HL-60 (cell line): ENCODE results near the gene FREM3.

Source experiments
- DNase-seq, 2 experiments: peaks; one replicate each; pipeline ENCODE4 v3.0.0-alpha.2; 2010 to 2020; ENCODE audit warnings: low read depth in 1 of 2, low spot score in 1 of 2
- H3K27ac ChIP-seq: fragments of 250-450 bp; sonication (Bioruptor Pico); replicated peaks from 2 replicates; pipeline ENCODE4 v1.5.1; 2020; ENCODE audit warnings: mild to moderate bottlenecking, moderate library complexity
- H3K27me3 ChIP-seq: fragments of 250-450 bp; sonication (Bioruptor Pico); 2 replicates; pipeline ENCODE4 v1.5.1; 2021; ENCODE audit warnings: mild to moderate bottlenecking, moderate library complexity; ENCODE audit not compliant: insufficient read depth, poor library complexity, severe bottlenecking
- H3K4me3 ChIP-seq: replicated peaks from 2 replicates; pipeline ENCODE4 v1.5.1; 2011; ENCODE audit warnings: mild to moderate bottlenecking, control low read depth, low read length; ENCODE audit not compliant: insufficient read depth
- GABPA ChIP-seq: IDR thresholded peaks from 2 replicates; pipeline ENCODE4 v1.6.1; 2012; ENCODE audit warnings: low read depth
- POLR2AphosphoS5 ChIP-seq: IDR thresholded peaks from 2 replicates; pipeline ENCODE4 v1.6.1; 2012; ENCODE audit warnings: low read depth
- SPI1 ChIP-seq: IDR thresholded peaks from 2 replicates; pipeline ENCODE4 v1.6.1; 2012; ENCODE audit warnings: low read depth, mild to moderate bottlenecking, borderline replicate concordance
- long read RNA-seq: library from polyadenylated mRNA; unstranded; transcript quantifications from one replicate; pipeline ENCODE4 v2.0.0, GENCODE V29; 2020
- TF ChIP-seq, protein P1 (sequence below): IDR thresholded peaks from 2 replicates; pipeline ENCODE4 v1.6.1; 2012; ENCODE audit warnings: low read depth; ENCODE audit not compliant: insufficient replicate concordance
- TF ChIP-seq, protein P2 (sequence below): IDR thresholded peaks from one replicate; pipeline ENCODE4 v1.5.1; 2011; ENCODE audit warnings: low read length, control low read depth, inconsistent platforms; ENCODE audit not compliant: insufficient read depth

FREM3 gene
- long read RNA-seq = 0 reads

DNA sequence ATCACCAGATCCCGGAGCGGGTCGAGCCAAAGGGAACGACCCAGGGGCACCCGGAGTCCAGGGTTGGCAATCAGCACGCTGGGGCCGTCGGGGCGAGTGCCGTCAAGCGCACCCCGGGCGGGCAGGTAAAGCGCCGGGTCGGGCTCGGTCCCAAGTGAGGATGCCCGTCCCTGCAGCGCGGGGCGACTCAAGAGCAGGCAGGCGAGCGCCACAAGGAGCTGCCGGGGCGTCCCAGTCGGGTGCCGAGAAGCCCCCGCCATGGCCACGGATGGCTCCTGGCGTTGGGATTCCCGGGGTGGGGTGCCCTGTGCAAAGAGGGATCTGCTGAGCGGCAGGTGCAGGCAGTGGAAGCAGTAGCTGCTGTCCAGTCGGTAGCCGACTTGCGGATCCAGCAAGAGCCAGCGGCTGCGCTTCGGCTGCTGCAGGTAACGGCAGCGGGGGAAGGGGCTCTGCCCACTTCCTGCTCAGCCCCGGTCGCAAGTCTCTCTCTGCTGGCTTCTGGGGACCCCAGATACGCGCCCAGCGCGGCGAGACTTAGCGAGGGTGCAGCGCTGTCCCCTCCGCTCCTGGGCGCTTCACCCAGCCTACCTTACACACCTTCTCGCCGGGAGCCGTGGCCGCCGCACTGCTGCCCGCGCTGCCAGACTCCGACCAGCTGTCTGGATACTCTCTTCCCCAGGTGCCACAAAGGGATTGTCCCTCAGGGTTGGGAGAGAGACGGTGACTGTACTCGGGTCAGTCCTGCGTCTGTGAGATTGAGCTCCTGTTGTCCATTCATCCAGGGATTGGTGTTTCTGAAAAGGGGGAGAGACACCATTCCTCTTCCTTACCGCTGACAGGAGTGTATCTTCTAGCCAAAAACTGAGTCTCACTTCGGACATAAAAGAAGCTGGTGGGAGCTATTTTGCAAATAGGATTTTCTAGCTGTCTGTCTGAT lies at the start of gene FREM3:
TSS of gene FREM3 (minus strand) at position 260 of the 937 bp plus-strand sequence. CDS start at position 260, 0 bp downstream.
- H3K27me3 ChIP-seq = peaks cover 24% of the 10 kb centered on the region
- no peak within 1 kb of the TSS for H3K27ac ChIP-seq
- no peak within 1 kb of the TSS for H3K4me3 ChIP-seq
- no peak for DNase-seq
- TF ChIP-seq, protein P1, sequence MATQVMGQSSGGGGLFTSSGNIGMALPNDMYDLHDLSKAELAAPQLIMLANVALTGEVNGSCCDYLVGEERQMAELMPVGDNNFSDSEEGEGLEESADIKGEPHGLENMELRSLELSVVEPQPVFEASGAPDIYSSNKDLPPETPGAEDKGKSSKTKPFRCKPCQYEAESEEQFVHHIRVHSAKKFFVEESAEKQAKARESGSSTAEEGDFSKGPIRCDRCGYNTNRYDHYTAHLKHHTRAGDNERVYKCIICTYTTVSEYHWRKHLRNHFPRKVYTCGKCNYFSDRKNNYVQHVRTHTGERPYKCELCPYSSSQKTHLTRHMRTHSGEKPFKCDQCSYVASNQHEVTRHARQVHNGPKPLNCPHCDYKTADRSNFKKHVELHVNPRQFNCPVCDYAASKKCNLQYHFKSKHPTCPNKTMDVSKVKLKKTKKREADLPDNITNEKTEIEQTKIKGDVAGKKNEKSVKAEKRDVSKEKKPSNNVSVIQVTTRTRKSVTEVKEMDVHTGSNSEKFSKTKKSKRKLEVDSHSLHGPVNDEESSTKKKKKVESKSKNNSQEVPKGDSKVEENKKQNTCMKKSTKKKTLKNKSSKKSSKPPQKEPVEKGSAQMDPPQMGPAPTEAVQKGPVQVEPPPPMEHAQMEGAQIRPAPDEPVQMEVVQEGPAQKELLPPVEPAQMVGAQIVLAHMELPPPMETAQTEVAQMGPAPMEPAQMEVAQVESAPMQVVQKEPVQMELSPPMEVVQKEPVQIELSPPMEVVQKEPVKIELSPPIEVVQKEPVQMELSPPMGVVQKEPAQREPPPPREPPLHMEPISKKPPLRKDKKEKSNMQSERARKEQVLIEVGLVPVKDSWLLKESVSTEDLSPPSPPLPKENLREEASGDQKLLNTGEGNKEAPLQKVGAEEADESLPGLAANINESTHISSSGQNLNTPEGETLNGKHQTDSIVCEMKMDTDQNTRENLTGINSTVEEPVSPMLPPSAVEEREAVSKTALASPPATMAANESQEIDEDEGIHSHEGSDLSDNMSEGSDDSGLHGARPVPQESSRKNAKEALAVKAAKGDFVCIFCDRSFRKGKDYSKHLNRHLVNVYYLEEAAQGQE = no peak
- TF ChIP-seq POLR2AphosphoS5 (no peak), SPI1 (no peak), GABPA (no peak)
- TF ChIP-seq, protein P2, sequence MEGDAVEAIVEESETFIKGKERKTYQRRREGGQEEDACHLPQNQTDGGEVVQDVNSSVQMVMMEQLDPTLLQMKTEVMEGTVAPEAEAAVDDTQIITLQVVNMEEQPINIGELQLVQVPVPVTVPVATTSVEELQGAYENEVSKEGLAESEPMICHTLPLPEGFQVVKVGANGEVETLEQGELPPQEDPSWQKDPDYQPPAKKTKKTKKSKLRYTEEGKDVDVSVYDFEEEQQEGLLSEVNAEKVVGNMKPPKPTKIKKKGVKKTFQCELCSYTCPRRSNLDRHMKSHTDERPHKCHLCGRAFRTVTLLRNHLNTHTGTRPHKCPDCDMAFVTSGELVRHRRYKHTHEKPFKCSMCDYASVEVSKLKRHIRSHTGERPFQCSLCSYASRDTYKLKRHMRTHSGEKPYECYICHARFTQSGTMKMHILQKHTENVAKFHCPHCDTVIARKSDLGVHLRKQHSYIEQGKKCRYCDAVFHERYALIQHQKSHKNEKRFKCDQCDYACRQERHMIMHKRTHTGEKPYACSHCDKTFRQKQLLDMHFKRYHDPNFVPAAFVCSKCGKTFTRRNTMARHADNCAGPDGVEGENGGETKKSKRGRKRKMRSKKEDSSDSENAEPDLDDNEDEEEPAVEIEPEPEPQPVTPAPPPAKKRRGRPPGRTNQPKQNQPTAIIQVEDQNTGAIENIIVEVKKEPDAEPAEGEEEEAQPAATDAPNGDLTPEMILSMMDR = no peak

GRCh38 chr4:143745874-143746273 lies 45.4 kb upstream of the FREM3 start:
- DNase-seq = no peak
- no peak overlapping the region for H3K4me3 ChIP-seq
- no peak overlapping the region for H3K27ac ChIP-seq
- no peaks in the 10 kb centered on the region for H3K27me3 ChIP-seq
- no peak for TF ChIP-seq POLR2AphosphoS5
- TF ChIP-seq, protein P1 = no peak
- TF ChIP-seq SPI1 = no peak
- TF ChIP-seq GABPA = no peak
- TF ChIP-seq, protein P2 = no peak

GRCh38 chr4:143743591-143743990 lies 43.1 kb upstream of the FREM3 start:
- Histone ChIP-seq H3K4me3 (no peak overlapping the region), H3K27ac (no peak overlapping the region), H3K27me3 (no peaks in the 10 kb centered on the region)
- TF ChIP-seq POLR2AphosphoS5 = no peak
- no peak for DNase-seq

GRCh38 chr4:143742834-143743233 lies 42.4 kb upstream of the FREM3 start:
- Histone ChIP-seq H3K27ac (no peak overlapping the region), H3K4me3 (no peak overlapping the region), H3K27me3 (no peaks in the 10 kb centered on the region)
- no peak for DNase-seq
- TF ChIP-seq GABPA = no peak
- no peak for TF ChIP-seq SPI1
- TF ChIP-seq, protein P1 = no peak
- TF ChIP-seq POLR2AphosphoS5 = no peak
- TF ChIP-seq, protein P2 = no peak
